HepG2 (cell line): ENCODE results near the gene ADGRB3. TPM values are rescaled to one million over a fixed set of nuclear protein-coding genes. Genes with fewer than 3 reads are reported as not detected.

Source experiments
- ATAC-seq: fragments of 200-7000 bp; cut with Tn5 transposase; 3 replicates; pipeline ENCODE4 v1.9.1; 2020; ENCODE audit warnings: mild to moderate bottlenecking, moderate library complexity
- BruUV-seq: library from RNA; stranded (reverse); fragments of 400-500 nt; replicated peaks from 2 replicates; lab custom pipeline; 2021; lab: Mats Ljungman, UMichigan
- CTCF ChIA-PET: fragments of 300-600 bp; formaldehyde crosslinking; extraction: SDS; loops from one replicate; lab custom pipeline; 2021; ENCODE audit warnings: low total read pairs, inconsistent platforms, low intra/inter-chr PET ratio; lab: Yijun Ruan, JAX
- POLR2A ChIA-PET: fragments of 350-600 bp; sonication (Branson Sonifier 250); formaldehyde crosslinking; loops from one replicate; lab custom pipeline; 2020; ENCODE audit warnings: antibody characterized with exemption, inconsistent platforms; lab: Yijun Ruan, JAX
- DNase-seq: peaks from one replicate; pipeline ENCODE4 v3.0.0-alpha.2; 2015; ENCODE audit warnings: low spot score
- FAIRE-seq: peaks from 3 replicates; lab custom pipeline; 2011; peaks lifted over from hg19 to GRCh38; lab: Jason Lieb, UNC
- H2AFZ ChIP-seq: one replicate; pipeline ENCODE4 v1.6.1; 2011; ENCODE audit warnings: low read length, inconsistent platforms
- H3K27ac ChIP-seq: fragments of 300-600 bp; 3 replicates; pipeline ENCODE4 v1.8.0; 2011; ENCODE audit warnings: mixed run types, mild to moderate bottlenecking, mixed read lengths, low read length, inconsistent platforms; ENCODE audit not compliant: insufficient read depth; ENCODE audit errors: extremely low read length
- H3K27me3 ChIP-seq, 2 experiments: fragments of 200-600 bp in 1 of 2; 2 replicates in 1 of 2; 3 replicates in 1 of 2; pipeline versions ENCODE4 v1.6.0 to v1.8.0; 2011; ENCODE audit warnings: low read length in 2 of 2, mild to moderate bottlenecking in 2 of 2, moderate library complexity in 2 of 2, inconsistent platforms in 1 of 2; ENCODE audit not compliant: insufficient read depth in 2 of 2, control insufficient read depth in 1 of 2
- H3K36me3 ChIP-seq, 2 experiments: fragments of 200-600 bp in 1 of 2; replicated peaks in 1 of 2; 2 replicates in 1 of 2; 3 replicates in 1 of 2; pipeline versions ENCODE4 v1.5.1 to v1.8.0; 2011; ENCODE audit warnings: low read length in 2 of 2, inconsistent platforms in 1 of 2; ENCODE audit not compliant: insufficient read depth in 2 of 2, control insufficient read depth in 1 of 2
- H3K4me1 ChIP-seq: 2 replicates; pipeline ENCODE4 v1.5.1; 2012; ENCODE audit warnings: low read length, inconsistent platforms; ENCODE audit not compliant: insufficient read depth
- H3K4me2 ChIP-seq: 2 replicates; pipeline ENCODE4 v1.6.0; 2011; ENCODE audit warnings: low read depth, low read length, inconsistent platforms
- H3K4me3 ChIP-seq, 3 experiments: fragments of 200-600 bp in 1 of 3; sonication (generic), shearing (Covaris generic) in 1 of 3; replicated peaks in 1 of 3; 2 replicates each; pipeline ENCODE4 v1.5.1; 2011 to 2016; ENCODE audit warnings: low read length in 3 of 3, inconsistent platforms in 2 of 3, low read depth in 2 of 3, mild to moderate bottlenecking in 2 of 3, control low read depth in 1 of 3, mixed read lengths in 1 of 3; ENCODE audit not compliant: insufficient read depth in 1 of 3
- H3K79me2 ChIP-seq: one replicate; pipeline ENCODE4 v1.6.1; 2011; ENCODE audit warnings: low read length, inconsistent platforms; ENCODE audit not compliant: insufficient read depth
- H3K9ac ChIP-seq: 2 replicates; pipeline ENCODE4 v1.6.0; 2011; ENCODE audit warnings: mild to moderate bottlenecking, low read depth, low read length, inconsistent platforms; ENCODE audit not compliant: insufficient read depth
- H3K9me3 ChIP-seq: 2 replicates; pipeline ENCODE4 v1.5.1; 2012; ENCODE audit warnings: mild to moderate bottlenecking, low read length
- H4K20me1 ChIP-seq: 2 replicates; pipeline ENCODE4 v1.6.0; 2011; ENCODE audit warnings: inconsistent platforms, mild to moderate bottlenecking, low read length, moderate library complexity; ENCODE audit not compliant: insufficient read depth
- GZF1 ChIP-seq: sonication (generic); formaldehyde crosslinking; IDR thresholded peaks from 2 replicates; pipeline ENCODE4 v1.5.1; 2020; ENCODE audit warnings: mild to moderate bottlenecking, missing genetic modification reagents
- HDAC2 ChIP-seq: sonication (generic); formaldehyde crosslinking; IDR thresholded peaks from 2 replicates; pipeline ENCODE4 v1.4.0; 2020; ENCODE audit warnings: missing genetic modification reagents
- JUN ChIP-seq: sonication (generic); formaldehyde crosslinking; IDR thresholded peaks from 2 replicates; pipeline ENCODE4 v1.4.0; 2020; ENCODE audit warnings: mild to moderate bottlenecking, missing genetic modification reagents
- JUND ChIP-seq: sonication (generic); formaldehyde crosslinking; IDR thresholded peaks from 2 replicates; pipeline ENCODE4 v1.8.0; 2022; ENCODE audit warnings: mild to moderate bottlenecking, missing genetic modification reagents
- KDM3A ChIP-seq: IDR thresholded peaks from 2 replicates; pipeline ENCODE4 v1.6.1; 2018; ENCODE audit warnings: low read depth, missing compliant biosample characterization
- MED8 ChIP-seq: sonication (generic); formaldehyde crosslinking; IDR thresholded peaks from 2 replicates; pipeline ENCODE4 v1.8.1; 2023; ENCODE audit warnings: mild to moderate bottlenecking, missing genetic modification reagents; ENCODE audit not compliant: insufficient replicate concordance
- NFRKB ChIP-seq: fragments of 450-650 bp; IDR thresholded peaks from 2 replicates; pipeline ENCODE4 v1.6.1; 2017
- NR1H2 ChIP-seq: sonication (generic); formaldehyde crosslinking; IDR thresholded peaks from 2 replicates; pipeline ENCODE4 v1.8.1; 2022; ENCODE audit warnings: low read depth, missing genetic modification reagents, borderline replicate concordance
- PCBP1 ChIP-seq: fragments of 200-400 bp; formaldehyde crosslinking; IDR thresholded peaks from 2 replicates; pipeline ENCODE4 v1.6.1; 2017; ENCODE audit warnings: mild to moderate bottlenecking, low read depth, low read length, borderline replicate concordance
- RBAK ChIP-seq: sonication (generic); formaldehyde crosslinking; IDR thresholded peaks from 2 replicates; pipeline ENCODE4 v1.5.1; 2020; ENCODE audit warnings: mild to moderate bottlenecking, missing genetic modification reagents
- SAFB2 ChIP-seq: sonication (generic); formaldehyde crosslinking; IDR thresholded peaks from 2 replicates; pipeline ENCODE4 v1.5.1; 2020; ENCODE audit warnings: missing genetic modification reagents, low read depth, mild to moderate bottlenecking, borderline replicate concordance
- TCF12 ChIP-seq, 2 experiments: fragments of 450-650 bp in 1 of 2; sonication (generic) in 1 of 2; formaldehyde crosslinking in 1 of 2; IDR thresholded peaks; 2 replicates each; pipeline versions ENCODE4 v1.6.1 to v1.8.0; 2017 to 2022; ENCODE audit warnings: antibody characterized with exemption in 1 of 2, mild to moderate bottlenecking in 1 of 2, missing genetic modification reagents in 1 of 2, moderate library complexity in 1 of 2
- ZBTB3 ChIP-seq: sonication (generic); formaldehyde crosslinking; IDR thresholded peaks from 2 replicates; pipeline ENCODE4 v1.4.0; 2020; ENCODE audit warnings: low read depth, mild to moderate bottlenecking, moderate library complexity, missing genetic modification reagents, borderline replicate concordance
- ZFP1 ChIP-seq: IDR thresholded peaks from 2 replicates; pipeline ENCODE4 v1.6.1; 2016
- ZNF329 ChIP-seq: sonication (generic); formaldehyde crosslinking; IDR thresholded peaks from 2 replicates; pipeline ENCODE4 v1.9.0; 2021; ENCODE audit warnings: low read depth, mild to moderate bottlenecking, missing genetic modification reagents
- ZNF552 ChIP-seq: sonication (generic); formaldehyde crosslinking; IDR thresholded peaks from 2 replicates; pipeline ENCODE4 v1.9.0; 2022; ENCODE audit warnings: missing genetic modification reagents, mild to moderate bottlenecking, borderline replicate concordance
- ZNF614 ChIP-seq: IDR thresholded peaks from 2 replicates; pipeline ENCODE4 v1.6.1; 2018; ENCODE audit warnings: missing biosample characterization, missing genetic modification reagents, inconsistent platforms, borderline replicate concordance
- ZNF749 ChIP-seq: sonication (generic); formaldehyde crosslinking; IDR thresholded peaks from 2 replicates; pipeline ENCODE4 v1.8.0; 2022; ENCODE audit warnings: mild to moderate bottlenecking, missing genetic modification reagents, moderate library complexity, borderline replicate concordance
- ZNF879 ChIP-seq: sonication (generic); formaldehyde crosslinking; IDR thresholded peaks from 2 replicates; pipeline ENCODE4 v1.8.1; 2023; ENCODE audit warnings: missing genetic modification reagents
- WGBS: methylation state at CpG from one replicate; pipeline ENCODE4 v1.1.6; 2017; ENCODE audit warnings: low lambda C conversion rate; 5-methylcytosine and 5-hydroxymethylcytosine counted together
- in situ Hi-C: cut with HindIII; loops from 2 replicates; pipeline ENCODE4 v1.10.0; 2017; ENCODE audit warnings: low pct_unique_long_range_greater_than_20kb; ENCODE audit not compliant: extremely low pct_ligation_motif_present
- intact Hi-C: fragments of 100-400 bp; cut with micrococcal nuclease; formaldehyde crosslinking; loops from one replicate; pipeline ENCODE4 v1.10.0; 2022; ENCODE audit not compliant: unreplicated experiment
- polyA plus RNA-seq, 8 experiments: library from polyadenylated mRNA; depleted of rRNA in 3 of 8; stranded (reverse) in 7 of 8; unstranded in 1 of 8; fragments of >200 nt; fragmentation: Illumina TruSeq in 4 of 8; extraction: Trizol in 4 of 8; gene quantifications; 2 replicates each; pipeline versions ENCODE4 v1.2.1 to v1.2.3, GENCODE V29; 2011 to 2016; ENCODE audit warnings: low read depth in 4 of 8, missing spikeins in 1 of 8, mixed read lengths in 1 of 8; ENCODE audit not compliant: insufficient read depth in 1 of 8
- total RNA-seq, 5 experiments: library from RNA; depleted of rRNA; stranded (reverse); fragments of >200 nt; fragmentation: Illumina TruSeq; extraction: Trizol; gene quantifications; 2 replicates each; pipeline ENCODE4 v1.2.3, GENCODE V29; 2016; ENCODE audit warnings: low read depth in 1 of 5
- TF ChIP-seq, protein P1 (sequence below): sonication (generic); formaldehyde crosslinking; conservative IDR thresholded peaks from 2 replicates; pipeline ENCODE4 v1.4.0; 2020; ENCODE audit warnings: missing genetic modification reagents

Gene ADGRB3
- total and polyA plus RNA-seq, 2 of the 13 experiments (the other 11 are each of a cell fraction or from before 2014, with no cell fraction given), result not detected

DNA sequence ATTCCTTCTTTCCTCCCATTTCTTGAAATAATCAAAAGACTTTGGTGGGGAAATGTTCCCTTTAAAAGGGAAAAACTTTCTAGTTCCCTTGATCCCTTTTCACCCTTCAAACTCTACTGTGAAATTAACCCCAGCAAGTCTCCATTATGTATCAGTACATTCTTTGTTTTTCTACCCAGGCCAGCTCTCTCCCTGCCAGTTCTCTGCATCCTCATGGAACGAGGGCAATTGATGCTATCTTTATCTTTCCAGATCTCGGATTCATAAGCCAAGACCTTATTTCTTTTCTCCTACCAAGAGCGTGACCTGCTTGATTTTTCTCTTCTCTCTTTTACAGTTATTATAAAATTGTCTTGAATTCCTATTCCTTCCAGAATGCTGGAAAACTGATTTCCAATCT is 75.8 kb downstream of the ADGRB3 start:
- H3K79me2 ChIP-seq, result no peaks in the 10 kb centered on the region
- FAIRE-seq (no peak), DNase-seq (no peak), ATAC-seq (no peak)
- H3K4me2 ChIP-seq, result no peak overlapping the region
- intact Hi-C loops (no loop called here), in situ Hi-C loops (no loop called here)
- no peaks in the 10 kb centered on the region for H3K36me3 ChIP-seq
- no TSS peak for BruUV-seq
- no peaks in the 10 kb centered on the region for H3K9me3 ChIP-seq
- no peak overlapping the region for H3K4me3 ChIP-seq
- no peaks in the 10 kb centered on the region for H3K4me1 ChIP-seq
- TF ChIP-seq TCF12 (IDR thresholded peaks at IDR 0.05) (no peak), TCF12 (CRISPR knock-in tag; IDR thresholded peaks at IDR 0.05) (no peak), MED8 (CRISPR knock-in tag) (no peak), ZNF879 (no peak), ZNF614 (CRISPR knock-in tag) (no peak), RBAK (CRISPR knock-in tag) (no peak), JUN (CRISPR knock-in tag) (no peak), SAFB2 (CRISPR knock-in tag) (no peak), HDAC2 (CRISPR knock-in tag) (no peak), GZF1 (CRISPR knock-in tag) (no peak), ZFP1 (CRISPR knock-in tag) (no peak), KDM3A (CRISPR knock-in tag) (no peak), JUND (CRISPR knock-in tag) (no peak), ZNF329 (CRISPR knock-in tag) (no peak), ZNF552 (CRISPR knock-in tag) (no peak), PCBP1 (no peak), ZBTB3 (CRISPR knock-in tag) (no peak), ZNF749 (no peak), NR1H2 (no peak), NFRKB (no peak)
- TF ChIP-seq, protein P1, sequence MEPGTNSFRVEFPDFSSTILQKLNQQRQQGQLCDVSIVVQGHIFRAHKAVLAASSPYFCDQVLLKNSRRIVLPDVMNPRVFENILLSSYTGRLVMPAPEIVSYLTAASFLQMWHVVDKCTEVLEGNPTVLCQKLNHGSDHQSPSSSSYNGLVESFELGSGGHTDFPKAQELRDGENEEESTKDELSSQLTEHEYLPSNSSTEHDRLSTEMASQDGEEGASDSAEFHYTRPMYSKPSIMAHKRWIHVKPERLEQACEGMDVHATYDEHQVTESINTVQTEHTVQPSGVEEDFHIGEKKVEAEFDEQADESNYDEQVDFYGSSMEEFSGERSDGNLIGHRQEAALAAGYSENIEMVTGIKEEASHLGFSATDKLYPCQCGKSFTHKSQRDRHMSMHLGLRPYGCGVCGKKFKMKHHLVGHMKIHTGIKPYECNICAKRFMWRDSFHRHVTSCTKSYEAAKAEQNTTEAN (CRISPR knock-in tag), result no peak
- ChIA-PET POLR2A (no interaction called here), CTCF (no interaction called here)
- no peak overlapping the region for H2AFZ ChIP-seq
- no peaks in the 10 kb centered on the region for H3K27me3 ChIP-seq
- no peaks in the 10 kb centered on the region for H4K20me1 ChIP-seq
- H3K9ac ChIP-seq, result no peak overlapping the region
- no peak overlapping the region for H3K27ac ChIP-seq
- WGBS, result 0% methylated on average over 3 of the region's 3 CpGs
